HG03342 (cell line): ENCODE data around the gene RHBDD3.

Experiments used
- ATAC-seq: cut with Tn5 transposase; IDR thresholded peaks from one replicate; pipeline ENCODE4 v1.9.1; 2021; ENCODE audit warnings: mild to moderate bottlenecking, moderate library complexity; ENCODE audit not compliant: unreplicated experiment

Gene RHBDD3

GRCh38 chr22:29306175-29306834 is 38.5 kb upstream of the RHBDD3 start, which contains the start of gene GAS2L1:
Gene GAS2L1 (plus strand): TSS chr22:29306650. CDS start chr22:29308106, 1,456 bp downstream.
- ATAC-seq = no peak

- no peak for ATAC-seq
Observed at GRCh38 chr22:29305836-29306174, 38.0 kb upstream of the RHBDD3 start.

- ATAC-seq = no peak
Observed at GRCh38 chr22:29302681-29303465, 35.1 kb upstream of the RHBDD3 start.

GRCh38 chr22:29302402-29302680 is 34.6 kb upstream of the RHBDD3 start:
- no peak for ATAC-seq

GRCh38 chr22:29301716-29302401 is 34.1 kb upstream of the RHBDD3 start:
- ATAC-seq = no peak

GRCh38 chr22:29300807-29301601 is 33.2 kb upstream of the RHBDD3 start:
- ATAC-seq = no peak

GRCh38 chr22:29300467-29300806 is 32.7 kb upstream of the RHBDD3 start:
- ATAC-seq = no peak

- no peak for ATAC-seq
Observed at GRCh38 chr22:29299136-29299900, 31.5 kb upstream of the RHBDD3 start.

- ATAC-seq = no peak
Observed at GRCh38 chr22:29298641-29299040, 30.9 kb upstream of the RHBDD3 start.

- no peak for ATAC-seq
Observed at GRCh38 chr22:29292379-29292778, 24.6 kb upstream of the RHBDD3 start.

GRCh38 chr22:29291215-29291614 is 23.4 kb upstream of the RHBDD3 start:
- ATAC-seq = no peak

GRCh38 chr22:29290061-29290460 is 22.3 kb upstream of the RHBDD3 start:
- no peak for ATAC-seq

- ATAC-seq = no peak
Observed at GRCh38 chr22:29288837-29289236, 21.1 kb upstream of the RHBDD3 start.

GRCh38 chr22:29284196-29284595 is 16.4 kb upstream of the RHBDD3 start:
- ATAC-seq = no peak

- no peak for ATAC-seq
Observed at GRCh38 chr22:29277927-29278326, 10.1 kb upstream of the RHBDD3 start.

- ATAC-seq = no peak
Observed at GRCh38 chr22:29275819-29276565, 8.2 kb upstream of the RHBDD3 start.

- no peak for ATAC-seq
Observed at GRCh38 chr22:29275167-29275566, 7.4 kb upstream of the RHBDD3 start.

GRCh38 chr22:29272624-29273023 is 4.8 kb upstream of the RHBDD3 start:
- ATAC-seq = no peak

GRCh38 chr22:29270475-29271271 is 2.9 kb upstream of the RHBDD3 start:
- ATAC-seq = no peak
